PFSK-1 (cell line): ENCODE results near the gene CARMIL1.

ENCODE experiments used
- FOXP2 ChIP-seq: optimal IDR thresholded peaks from 2 replicates; pipeline ENCODE3; 2011; ENCODE audit warnings: borderline replicate concordance, control low read depth, inconsistent platforms; ENCODE audit not compliant: insufficient read depth; ENCODE audit errors: extremely low read length, extremely low read depth
- POLR2AphosphoS5 ChIP-seq: IDR thresholded peaks from 2 replicates; pipeline ENCODE4 v1.6.1; 2012; ENCODE audit warnings: low read depth, mild to moderate bottlenecking, control low read depth, low read length, moderate library complexity
- REST ChIP-seq, 2 experiments: IDR thresholded peaks; 2 replicates each; pipeline versions ENCODE4 v1.6.1 to v1.8.0; 2011 to 2012; ENCODE audit warnings: low read depth in 2 of 2, low read length in 2 of 2, control low read depth in 1 of 2, inconsistent platforms in 1 of 2, mild to moderate bottlenecking in 1 of 2, moderate library complexity in 1 of 2; ENCODE audit not compliant: insufficient read depth in 1 of 2
- SIN3A ChIP-seq: IDR thresholded peaks from 2 replicates; pipeline ENCODE4 v1.6.1; 2012; ENCODE audit warnings: mild to moderate bottlenecking, low read length, moderate library complexity, borderline replicate concordance; ENCODE audit not compliant: insufficient read depth
- TAF1 ChIP-seq: IDR thresholded peaks from 2 replicates; pipeline ENCODE4 v1.6.1; 2012; ENCODE audit warnings: low read length, control low read depth, borderline replicate concordance; ENCODE audit not compliant: insufficient read depth

Gene CARMIL1

GRCh38 chr6:25250878-25251277 is 28.3 kb upstream of the CARMIL1 start:
- TF ChIP-seq SIN3A (no peak), FOXP2 (no peak), TAF1 (no peak), POLR2AphosphoS5 (no peak), REST (IDR thresholded peaks at IDR 0.05; ENCODE audit: insufficient read depth in 1 of 2, low read depth in 2 of 2, low read length in 2 of 2) (no peak)

- TF ChIP-seq REST (IDR thresholded peaks at IDR 0.05; ENCODE audit: insufficient read depth in 1 of 2, low read depth in 2 of 2, low read length in 2 of 2), result no peak
- no peak for TF ChIP-seq SIN3A
- TF ChIP-seq TAF1, result no peak
- TF ChIP-seq POLR2AphosphoS5, result no peak
- TF ChIP-seq FOXP2, result no peak
Measured at GRCh38 chr6:25251426-25251825, 27.7 kb upstream of the CARMIL1 start.

- TF ChIP-seq TAF1 (no peak), REST (IDR thresholded peaks at IDR 0.05; ENCODE audit: insufficient read depth in 1 of 2, low read depth in 2 of 2, low read length in 2 of 2) (no peak), FOXP2 (no peak), SIN3A (no peak), POLR2AphosphoS5 (no peak)
Measured at GRCh38 chr6:25253351-25253750, 25.8 kb upstream of the CARMIL1 start.

- TF ChIP-seq TAF1, result no peak
- no peak for TF ChIP-seq SIN3A
- no peak for TF ChIP-seq REST (IDR thresholded peaks at IDR 0.05; ENCODE audit: insufficient read depth in 1 of 2, low read depth in 2 of 2, low read length in 2 of 2)
- TF ChIP-seq POLR2AphosphoS5, result no peak
- TF ChIP-seq FOXP2, result no peak
Measured at GRCh38 chr6:25254671-25255070, 24.5 kb upstream of the CARMIL1 start.

GRCh38 chr6:25257686-25258348 is 21.4 kb upstream of the CARMIL1 start:
- TF ChIP-seq SIN3A (no peak), TAF1 (no peak), POLR2AphosphoS5 (no peak), FOXP2 (no peak), REST (IDR thresholded peaks at IDR 0.05; ENCODE audit: insufficient read depth in 1 of 2, low read depth in 2 of 2, low read length in 2 of 2) (no peak)
